BE2C (cell line): ENCODE results near the gene SEMA3D.

ENCODE experiments used
- DNase-seq: peaks from one replicate; pipeline ENCODE4 v3.0.0-alpha.2; 2020
- H3K27me3 ChIP-seq: fragments of 250-450 bp; sonication (Bioruptor Pico); 2 replicates; pipeline ENCODE4 v1.5.1; 2020; ENCODE audit warnings: mild to moderate bottlenecking
- H3K36me3 ChIP-seq: fragments of 250-450 bp; sonication (Bioruptor Pico); 2 replicates; pipeline ENCODE4 v1.5.1; 2020; ENCODE audit warnings: mild to moderate bottlenecking
- H3K4me1 ChIP-seq: fragments of 250-450 bp; sonication (Bioruptor Pico); 2 replicates; pipeline ENCODE4 v1.5.1; 2020
- H3K4me3 ChIP-seq: 2 replicates; pipeline ENCODE4 v1.5.1; 2011; ENCODE audit warnings: low read depth, low read length
- H3K9me3 ChIP-seq: fragments of 250-450 bp; sonication (Bioruptor Pico); 2 replicates; pipeline ENCODE4 v1.5.1; 2020
- CTCF ChIP-seq: IDR thresholded peaks from 2 replicates; pipeline ENCODE4 v1.5.1; 2012; ENCODE audit warnings: mild to moderate bottlenecking, low read depth, low read length

The SEMA3D gene

GRCh38 chr7:84950836-84951235 is 236.0 kb downstream of the SEMA3D start:
- DNase-seq, result no peak
- Histone ChIP-seq H3K4me1 (peaks cover 12% of the 10 kb centered on the region), H3K27me3 (no peaks in the 10 kb centered on the region), H3K4me3 (no peak overlapping the region), H3K36me3 (no peaks in the 10 kb centered on the region), H3K9me3 (no peaks in the 10 kb centered on the region)
- TF ChIP-seq CTCF, result no peak

GRCh38 chr7:84949501-84949900 is 237.4 kb downstream of the SEMA3D start:
- no peaks in the 10 kb centered on the region for H3K27me3 ChIP-seq
- no peak for TF ChIP-seq CTCF
- H3K4me1 ChIP-seq, result peaks cover 12% of the 10 kb centered on the region
- H3K9me3 ChIP-seq, result no peaks in the 10 kb centered on the region
- H3K36me3 ChIP-seq, result no peaks in the 10 kb centered on the region
- H3K4me3 ChIP-seq, result no peak overlapping the region
- no peak for DNase-seq

GRCh38 chr7:84949067-84949466 is 237.8 kb downstream of the SEMA3D start:
- no peak for DNase-seq
- Histone ChIP-seq H3K4me1 (peaks cover 12% of the 10 kb centered on the region), H3K27me3 (no peaks in the 10 kb centered on the region), H3K4me3 (no peak overlapping the region), H3K36me3 (no peaks in the 10 kb centered on the region), H3K9me3 (no peaks in the 10 kb centered on the region)
- TF ChIP-seq CTCF, result no peak

- Histone ChIP-seq H3K36me3 (no peaks in the 10 kb centered on the region), H3K27me3 (no peaks in the 10 kb centered on the region), H3K4me3 (no peak overlapping the region), H3K9me3 (no peaks in the 10 kb centered on the region), H3K4me1 (peaks cover 12% of the 10 kb centered on the region)
- no peak for DNase-seq
- TF ChIP-seq CTCF, result no peak
Observed at GRCh38 chr7:84948634-84949033, 238.2 kb downstream of the SEMA3D start.

- no peaks in the 10 kb centered on the region for H3K9me3 ChIP-seq
- no peak overlapping the region for H3K4me3 ChIP-seq
- TF ChIP-seq CTCF, result no peak
- H3K36me3 ChIP-seq, result no peaks in the 10 kb centered on the region
- no peaks in the 10 kb centered on the region for H3K27me3 ChIP-seq
- peaks cover 9% of the 10 kb centered on the region for H3K4me1 ChIP-seq
- no peak for DNase-seq
Observed at GRCh38 chr7:84946549-84946948, 240.3 kb downstream of the SEMA3D start.
